A673 (cell line): ENCODE results near the gene NEK1. TPM values are rescaled to one million over a fixed set of nuclear protein-coding genes. Genes with fewer than 3 reads are reported as not detected.

Source experiments
- BruUV-seq: library from RNA; stranded (reverse); fragments of 400-500 nt; replicated peaks from 2 replicates; lab custom pipeline; 2021; lab: Mats Ljungman, UMichigan
- CTCF ChIA-PET: fragments of 300-600 bp; sonication (Branson Sonifier 250); formaldehyde crosslinking; loops from one replicate; lab custom pipeline; 2022; ENCODE audit warnings: antibody characterized with exemption; lab: Charles Lee
- POLR2A ChIA-PET: fragments of 300-600 bp; sonication (Branson Sonifier 250); formaldehyde crosslinking; loops from one replicate; lab custom pipeline; 2022; ENCODE audit warnings: antibody characterized with exemption; ENCODE audit not compliant: low non-redundant PET; lab: Charles Lee
- DNase-seq: peaks from one replicate; pipeline ENCODE4 v3.0.0-alpha.2; 2015; ENCODE audit warnings: low spot score
- H3K27ac ChIP-seq: fragments of 200-600 bp; sonication (generic); 2 replicates; pipeline ENCODE4 v1.5.1; 2016; ENCODE audit warnings: mixed run types, low read depth, mild to moderate bottlenecking, mixed read lengths, antibody characterized with exemption, low read length; ENCODE audit not compliant: poor library complexity, severe bottlenecking
- H3K27me3 ChIP-seq: fragments of 200-600 bp; sonication (generic); replicated peaks from 2 replicates; pipeline ENCODE4 v1.6.1; 2017; ENCODE audit warnings: mixed run types, low read depth, mild to moderate bottlenecking, mixed read lengths, antibody characterized with exemption, low read length; ENCODE audit not compliant: insufficient read depth, poor library complexity
- H3K36me3 ChIP-seq: fragments of 200-600 bp; sonication (generic); 2 replicates; pipeline ENCODE4 v1.6.1; 2016; ENCODE audit warnings: mixed run types, mild to moderate bottlenecking, mixed read lengths, antibody characterized with exemption, low read length; ENCODE audit not compliant: insufficient read depth, poor library complexity, severe bottlenecking
- H3K4me1 ChIP-seq: fragments of 200-600 bp; sonication (generic); 2 replicates; pipeline ENCODE4 v1.6.1; 2017; ENCODE audit warnings: mixed run types, mild to moderate bottlenecking, mixed read lengths, antibody characterized with exemption, low read length; ENCODE audit not compliant: insufficient read depth, poor library complexity, severe bottlenecking
- H3K4me3 ChIP-seq: fragments of 200-600 bp; sonication (generic); 2 replicates; pipeline ENCODE4 v1.5.1; 2016; ENCODE audit warnings: low read depth, mixed run types, mild to moderate bottlenecking, mixed read lengths, low read length; ENCODE audit not compliant: poor library complexity, severe bottlenecking
- H3K9me3 ChIP-seq: fragments of 200-600 bp; sonication (generic); 2 replicates; pipeline ENCODE4 v1.6.1; 2016; ENCODE audit warnings: mixed run types, low read depth, mild to moderate bottlenecking, mixed read lengths, antibody characterized with exemption, low read length; ENCODE audit not compliant: poor library complexity, severe bottlenecking
- CTCF ChIP-seq: fragments of 300-800, 200-600 bp; sonication (generic); conservative IDR thresholded peaks from 2 replicates; pipeline ENCODE4 v1.5.1; 2017; ENCODE audit warnings: low read depth, mild to moderate bottlenecking, antibody characterized with exemption, low read length, moderate library complexity, mixed read lengths
- EZH2 ChIP-seq: fragments of 200-600 bp; sonication (generic); IDR thresholded peaks from 2 replicates; pipeline ENCODE4 v1.6.1; 2017; ENCODE audit warnings: borderline replicate concordance, low read depth, mild to moderate bottlenecking, mixed read lengths, antibody characterized with exemption, low read length; ENCODE audit not compliant: poor library complexity, severe bottlenecking
- intact Hi-C: fragments of 100-400 bp; cut with micrococcal nuclease; formaldehyde crosslinking; loops from one replicate; pipeline ENCODE4 v1.10.0; 2022; ENCODE audit not compliant: unreplicated experiment
- total RNA-seq: library from RNA; stranded (reverse); gene quantifications from 2 replicates; pipeline ENCODE4 v1.2.3, GENCODE V29; 2021

The NEK1 gene
- total RNA-seq, 1 experiment from 2014 or later, result 12.9 TPM

DNA sequence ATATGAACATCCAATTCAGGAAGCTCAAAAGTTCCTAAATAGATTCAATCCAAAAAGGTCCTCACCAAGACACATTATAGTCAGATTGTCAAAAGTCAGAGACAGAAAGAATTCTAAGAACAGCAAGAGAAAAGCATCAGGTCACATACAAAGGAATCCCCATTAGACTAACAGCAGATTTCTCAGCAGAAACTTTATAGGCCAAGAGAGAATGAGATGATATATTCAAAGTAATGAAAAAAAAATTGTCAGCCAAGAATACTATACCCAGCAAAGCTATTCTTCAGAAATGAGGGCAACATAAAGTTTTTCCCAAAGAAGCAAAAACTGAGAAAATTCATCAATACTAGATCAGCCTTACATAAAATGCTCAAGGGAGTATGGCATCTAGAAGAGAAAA lies 235.0 kb downstream of the NEK1 start:
- intact Hi-C loops, result no loop called here
- ChIA-PET CTCF (no interaction called here), POLR2A (no interaction called here)
- H3K4me1 ChIP-seq, result no peaks in the 10 kb centered on the region
- H3K9me3 ChIP-seq, result peaks cover 16% of the 10 kb centered on the region
- DNase-seq, result no peak
- H3K27ac ChIP-seq, result no peak overlapping the region
- H3K36me3 ChIP-seq, result no peaks in the 10 kb centered on the region
- no TSS peak for BruUV-seq
- TF ChIP-seq CTCF (no peak), EZH2 (no peak)
- H3K4me3 ChIP-seq, result no peak overlapping the region
- no peaks in the 10 kb centered on the region for H3K27me3 ChIP-seq

GRCh38 chr4:169376421-169376820 lies 236.0 kb downstream of the NEK1 start:
- peaks cover 16% of the 10 kb centered on the region for H3K9me3 ChIP-seq
- CTCF ChIA-PET, result no interaction called here
- no peak overlapping the region for H3K4me3 ChIP-seq
- POLR2A ChIA-PET, result no interaction called here
- intact Hi-C loops, result no loop called here
- H3K36me3 ChIP-seq, result no peaks in the 10 kb centered on the region
- H3K27ac ChIP-seq, result no peak overlapping the region
- no peaks in the 10 kb centered on the region for H3K4me1 ChIP-seq
- no TSS peak for BruUV-seq
- no peaks in the 10 kb centered on the region for H3K27me3 ChIP-seq
- TF ChIP-seq CTCF (no peak), EZH2 (no peak)
- DNase-seq, result no peak

- Histone ChIP-seq H3K27me3 (no peaks in the 10 kb centered on the region), H3K9me3 (peaks cover 12% of the 10 kb centered on the region), H3K4me1 (no peaks in the 10 kb centered on the region), H3K4me3 (no peak overlapping the region), H3K27ac (no peak overlapping the region), H3K36me3 (no peaks in the 10 kb centered on the region)
- DNase-seq, result no peak
- ChIA-PET POLR2A (no interaction called here), CTCF (no interaction called here)
- no TSS peak for BruUV-seq
- no peak for TF ChIP-seq CTCF
- no peak for TF ChIP-seq EZH2
- intact Hi-C loops, result no loop called here
Measured at GRCh38 chr4:169372791-169373190, 239.6 kb downstream of the NEK1 start.
